ENCODE results near the gene ANKMY1. TPM values are rescaled to one million over a fixed set of nuclear protein-coding genes. Genes with fewer than 3 reads are reported as not detected.

Gene ANKMY1
- total RNA-seq, 1 experiment from 2014 or later = 30.8 TPM

- peaks cover 84% of the 10 kb centered on the region for H3K79me2 ChIP-seq (ENCODE audit: low read length)
- H3K27ac ChIP-seq (ENCODE audit: low read length) = no peak overlapping the region
- no peak for DNase-seq
- peaks cover 27% of the 10 kb centered on the region for H3K4me1 ChIP-seq (ENCODE audit: low read length)
- peaks cover 36% of the 10 kb centered on the region for H3K36me3 ChIP-seq (ENCODE audit: insufficient read depth, low read length)
- no peak overlapping the region for H2AFZ ChIP-seq (ENCODE audit: low read length)
- no peak overlapping the region for H3K4me3 ChIP-seq (ENCODE audit: low read length)
- no peak overlapping the region for H3K4me2 ChIP-seq (ENCODE audit: low read depth, low read length, poor library complexity, severe bottlenecking)
- H3K27me3 ChIP-seq (ENCODE audit: low read length) = no peaks in the 10 kb centered on the region
- H4K20me1 ChIP-seq (ENCODE audit: insufficient read depth, low read depth, low read length) = no peaks in the 10 kb centered on the region
- no peaks in the 10 kb centered on the region for H3K9me2 ChIP-seq (replicated peaks; ENCODE audit: insufficient read depth, low read length)
- no peaks in the 10 kb centered on the region for H3K9me3 ChIP-seq (ENCODE audit: low read length)
- no peak overlapping the region for H3K9ac ChIP-seq (ENCODE audit: low read length)
Measured at GRCh38 chr2:240558236-240558761, 511 bp upstream of the ANKMY1 start.

GRCh38 chr2:240557101-240557751, 562 bp downstream of the ANKMY1 start:
- Histone ChIP-seq H3K9me3 (ENCODE audit: low read length) (no peaks in the 10 kb centered on the region), H3K4me1 (ENCODE audit: low read length) (peaks cover 23% of the 10 kb centered on the region), H4K20me1 (ENCODE audit: insufficient read depth, low read depth, low read length) (no peaks in the 10 kb centered on the region), H3K9ac (ENCODE audit: low read length) (no peak overlapping the region), H3K4me3 (ENCODE audit: low read length) (no peak overlapping the region), H3K79me2 (ENCODE audit: low read length) (peaks cover 89% of the 10 kb centered on the region), H3K27ac (ENCODE audit: low read length) (no peak overlapping the region), H2AFZ (ENCODE audit: low read length) (no peak overlapping the region), H3K27me3 (ENCODE audit: low read length) (no peaks in the 10 kb centered on the region), H3K36me3 (ENCODE audit: insufficient read depth, low read length) (peaks cover 47% of the 10 kb centered on the region), H3K4me2 (ENCODE audit: low read depth, low read length, poor library complexity, severe bottlenecking) (no peak overlapping the region), H3K9me2 (replicated peaks; ENCODE audit: insufficient read depth, low read length) (no peaks in the 10 kb centered on the region)
- no peak for DNase-seq

- Histone ChIP-seq H3K27me3 (ENCODE audit: low read length) (no peaks in the 10 kb centered on the region), H3K36me3 (ENCODE audit: insufficient read depth, low read length) (peaks cover 53% of the 10 kb centered on the region), H3K4me2 (ENCODE audit: low read depth, low read length, poor library complexity, severe bottlenecking) (no peak overlapping the region), H3K9me3 (ENCODE audit: low read length) (no peaks in the 10 kb centered on the region), H3K4me3 (ENCODE audit: low read length) (no peak overlapping the region), H3K9me2 (replicated peaks; ENCODE audit: insufficient read depth, low read length) (no peaks in the 10 kb centered on the region), H3K9ac (ENCODE audit: low read length) (no peak overlapping the region), H3K4me1 (ENCODE audit: low read length) (peaks cover 17% of the 10 kb centered on the region), H4K20me1 (ENCODE audit: insufficient read depth, low read depth, low read length) (no peaks in the 10 kb centered on the region), H3K79me2 (ENCODE audit: low read length) (peaks cover 90% of the 10 kb centered on the region), H3K27ac (ENCODE audit: low read length) (no peak overlapping the region), H2AFZ (ENCODE audit: low read length) (no peak overlapping the region)
- peak; percentile 76 for DNase-seq
Measured at GRCh38 chr2:240556553-240557100, 1.2 kb downstream of the ANKMY1 start.

GRCh38 chr2:240555541-240556250, 2.1 kb downstream of the ANKMY1 start:
- no peak overlapping the region for H3K4me2 ChIP-seq (ENCODE audit: low read depth, low read length, poor library complexity, severe bottlenecking)
- peaks cover 4% of the 10 kb centered on the region for H3K9me3 ChIP-seq (ENCODE audit: low read length)
- peaks cover 62% of the 10 kb centered on the region for H3K36me3 ChIP-seq (ENCODE audit: insufficient read depth, low read length)
- H4K20me1 ChIP-seq (ENCODE audit: insufficient read depth, low read depth, low read length) = no peaks in the 10 kb centered on the region
- peaks cover 95% of the 10 kb centered on the region for H3K79me2 ChIP-seq (ENCODE audit: low read length)
- H3K27me3 ChIP-seq (ENCODE audit: low read length) = no peaks in the 10 kb centered on the region
- no peak overlapping the region for H3K27ac ChIP-seq (ENCODE audit: low read length)
- H3K4me1 ChIP-seq (ENCODE audit: low read length) = peaks cover 14% of the 10 kb centered on the region
- no peak for DNase-seq
- no peaks in the 10 kb centered on the region for H3K9me2 ChIP-seq (replicated peaks; ENCODE audit: insufficient read depth, low read length)
- no peak overlapping the region for H3K4me3 ChIP-seq (ENCODE audit: low read length)
- H2AFZ ChIP-seq (ENCODE audit: low read length) = no peak overlapping the region
- H3K9ac ChIP-seq (ENCODE audit: low read length) = no peak overlapping the region

- peaks cover 65% of the 10 kb centered on the region for H3K36me3 ChIP-seq (ENCODE audit: insufficient read depth, low read length)
- H3K27me3 ChIP-seq (ENCODE audit: low read length) = no peaks in the 10 kb centered on the region
- H3K4me2 ChIP-seq (ENCODE audit: low read depth, low read length, poor library complexity, severe bottlenecking) = no peak overlapping the region
- H4K20me1 ChIP-seq (ENCODE audit: insufficient read depth, low read depth, low read length) = no peaks in the 10 kb centered on the region
- peaks cover 94% of the 10 kb centered on the region for H3K79me2 ChIP-seq (ENCODE audit: low read length)
- peaks cover 4% of the 10 kb centered on the region for H3K9me3 ChIP-seq (ENCODE audit: low read length)
- no peak overlapping the region for H3K9ac ChIP-seq (ENCODE audit: low read length)
- H3K9me2 ChIP-seq (replicated peaks; ENCODE audit: insufficient read depth, low read length) = no peaks in the 10 kb centered on the region
- no peak overlapping the region for H2AFZ ChIP-seq (ENCODE audit: low read length)
- peaks cover 13% of the 10 kb centered on the region for H3K4me1 ChIP-seq (ENCODE audit: low read length)
- H3K27ac ChIP-seq (ENCODE audit: low read length) = no peak overlapping the region
- no peak for DNase-seq
- no peak overlapping the region for H3K4me3 ChIP-seq (ENCODE audit: low read length)
Measured at GRCh38 chr2:240554767-240555493, 2.9 kb downstream of the ANKMY1 start.

GRCh38 chr2:240553956-240554480, 3.8 kb downstream of the ANKMY1 start:
- no peak overlapping the region for H3K9ac ChIP-seq (ENCODE audit: low read length)
- H3K27me3 ChIP-seq (ENCODE audit: low read length) = no peaks in the 10 kb centered on the region
- H4K20me1 ChIP-seq (ENCODE audit: insufficient read depth, low read depth, low read length) = no peaks in the 10 kb centered on the region
- DNase-seq = no peak
- H3K9me2 ChIP-seq (replicated peaks; ENCODE audit: insufficient read depth, low read length) = no peaks in the 10 kb centered on the region
- H3K4me2 ChIP-seq (ENCODE audit: low read depth, low read length, poor library complexity, severe bottlenecking) = no peak overlapping the region
- peaks cover 85% of the 10 kb centered on the region for H3K79me2 ChIP-seq (ENCODE audit: low read length)
- peaks cover 4% of the 10 kb centered on the region for H3K9me3 ChIP-seq (ENCODE audit: low read length)
- peaks cover 63% of the 10 kb centered on the region for H3K36me3 ChIP-seq (ENCODE audit: insufficient read depth, low read length)
- H3K4me3 ChIP-seq (ENCODE audit: low read length) = no peak overlapping the region
- peaks cover 4% of the 10 kb centered on the region for H3K4me1 ChIP-seq (ENCODE audit: low read length)
- H2AFZ ChIP-seq (ENCODE audit: low read length) = no peak overlapping the region
- no peak overlapping the region for H3K27ac ChIP-seq (ENCODE audit: low read length)

- no peak overlapping the region for H3K4me3 ChIP-seq (ENCODE audit: low read length)
- no peak overlapping the region for H2AFZ ChIP-seq (ENCODE audit: low read length)
- no peak for DNase-seq
- peaks cover 4% of the 10 kb centered on the region for H3K9me3 ChIP-seq (ENCODE audit: low read length)
- H4K20me1 ChIP-seq (ENCODE audit: insufficient read depth, low read depth, low read length) = no peaks in the 10 kb centered on the region
- H3K4me2 ChIP-seq (ENCODE audit: low read depth, low read length, poor library complexity, severe bottlenecking) = no peak overlapping the region
- H3K4me1 ChIP-seq (ENCODE audit: low read length) = no peaks in the 10 kb centered on the region
- no peaks in the 10 kb centered on the region for H3K27me3 ChIP-seq (ENCODE audit: low read length)
- H3K27ac ChIP-seq (ENCODE audit: low read length) = no peak overlapping the region
- peaks cover 63% of the 10 kb centered on the region for H3K79me2 ChIP-seq (ENCODE audit: low read length)
- H3K9me2 ChIP-seq (replicated peaks; ENCODE audit: insufficient read depth, low read length) = no peaks in the 10 kb centered on the region
- peaks cover 55% of the 10 kb centered on the region for H3K36me3 ChIP-seq (ENCODE audit: insufficient read depth, low read length)
- no peak overlapping the region for H3K9ac ChIP-seq (ENCODE audit: low read length)
Measured at GRCh38 chr2:240551811-240552210, 6.0 kb downstream of the ANKMY1 start.

Measured in Karpas-422 (cell line).